Measurements from ENCODE around the gene PLCB1. TPM values are rescaled to one million over a fixed set of nuclear protein-coding genes. Genes with fewer than 3 reads are reported as not detected.

The PLCB1 gene
- total and polyA plus RNA-seq, 4 donors, result 1.6 to 43.8 (median 6.1) TPM

DNA sequence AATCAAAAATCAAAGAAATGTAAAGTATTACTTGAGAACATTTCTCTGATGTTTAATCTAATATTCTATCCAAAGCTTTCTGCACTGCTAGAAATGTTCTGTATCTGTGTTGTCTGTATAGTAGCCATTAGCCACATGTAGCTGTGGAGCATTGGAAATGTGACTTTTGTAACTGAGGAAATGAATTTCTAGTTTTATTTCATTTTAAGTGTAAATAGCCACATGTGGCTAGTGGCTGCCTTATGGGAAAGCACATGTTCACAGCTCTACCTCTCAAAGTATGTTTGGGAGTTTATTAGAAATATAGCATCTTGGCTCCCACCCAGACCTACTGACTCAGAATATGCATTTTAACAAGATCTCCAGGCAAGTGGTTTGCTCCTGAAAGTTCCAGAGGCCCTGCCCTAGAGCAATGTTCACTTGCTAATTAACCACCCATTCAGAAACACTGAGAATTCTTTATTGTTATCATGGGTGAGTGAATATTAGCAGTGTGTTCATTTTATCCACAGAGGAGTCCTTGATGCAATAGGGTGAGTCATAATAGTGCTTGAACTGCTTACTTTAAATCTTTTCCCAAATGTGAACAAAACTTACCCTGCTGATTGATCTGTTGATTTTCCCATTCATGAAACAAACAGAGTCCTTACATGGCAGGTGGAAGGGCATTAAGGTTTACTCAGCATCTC is 282.7 kb downstream of the PLCB1 start:
- no peaks in the 10 kb centered on the region for H3K27me3 ChIP-seq (ENCODE audit: control insufficient read depth in 3 of 3, insufficient read depth in 3 of 3, low read length in 2 of 3)
- H3K4me3 ChIP-seq, result no peak overlapping the region
- TF ChIP-seq, protein P1, sequence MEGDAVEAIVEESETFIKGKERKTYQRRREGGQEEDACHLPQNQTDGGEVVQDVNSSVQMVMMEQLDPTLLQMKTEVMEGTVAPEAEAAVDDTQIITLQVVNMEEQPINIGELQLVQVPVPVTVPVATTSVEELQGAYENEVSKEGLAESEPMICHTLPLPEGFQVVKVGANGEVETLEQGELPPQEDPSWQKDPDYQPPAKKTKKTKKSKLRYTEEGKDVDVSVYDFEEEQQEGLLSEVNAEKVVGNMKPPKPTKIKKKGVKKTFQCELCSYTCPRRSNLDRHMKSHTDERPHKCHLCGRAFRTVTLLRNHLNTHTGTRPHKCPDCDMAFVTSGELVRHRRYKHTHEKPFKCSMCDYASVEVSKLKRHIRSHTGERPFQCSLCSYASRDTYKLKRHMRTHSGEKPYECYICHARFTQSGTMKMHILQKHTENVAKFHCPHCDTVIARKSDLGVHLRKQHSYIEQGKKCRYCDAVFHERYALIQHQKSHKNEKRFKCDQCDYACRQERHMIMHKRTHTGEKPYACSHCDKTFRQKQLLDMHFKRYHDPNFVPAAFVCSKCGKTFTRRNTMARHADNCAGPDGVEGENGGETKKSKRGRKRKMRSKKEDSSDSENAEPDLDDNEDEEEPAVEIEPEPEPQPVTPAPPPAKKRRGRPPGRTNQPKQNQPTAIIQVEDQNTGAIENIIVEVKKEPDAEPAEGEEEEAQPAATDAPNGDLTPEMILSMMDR (IDR thresholded peaks at IDR 0.05; ENCODE audit: control extremely low read depth, extremely low read depth), result no peak
- DNase-seq, result no peak
- no peaks in the 10 kb centered on the region for H3K4me1 ChIP-seq (ENCODE audit: control insufficient read depth in 5 of 5, insufficient read depth in 5 of 5, low read length in 5 of 5)
- H3K9ac ChIP-seq (ENCODE audit: insufficient read depth in 1 of 2, low read length in 2 of 2), result no peak overlapping the region
- H3K36me3 ChIP-seq (ENCODE audit: control insufficient read depth in 4 of 4, insufficient read depth in 4 of 4, low read length in 4 of 4), result no peaks in the 10 kb centered on the region
- H3K9me3 ChIP-seq (ENCODE audit: control insufficient read depth in 4 of 4, insufficient read depth in 3 of 4, low read length in 3 of 4), result no peaks in the 10 kb centered on the region
- no peak for ATAC-seq (ENCODE audit: insufficient read depth, low FRiP score)
- no peak overlapping the region for H3K27ac ChIP-seq (ENCODE audit: low read depth in 1 of 2, low read length in 1 of 2)

DNA sequence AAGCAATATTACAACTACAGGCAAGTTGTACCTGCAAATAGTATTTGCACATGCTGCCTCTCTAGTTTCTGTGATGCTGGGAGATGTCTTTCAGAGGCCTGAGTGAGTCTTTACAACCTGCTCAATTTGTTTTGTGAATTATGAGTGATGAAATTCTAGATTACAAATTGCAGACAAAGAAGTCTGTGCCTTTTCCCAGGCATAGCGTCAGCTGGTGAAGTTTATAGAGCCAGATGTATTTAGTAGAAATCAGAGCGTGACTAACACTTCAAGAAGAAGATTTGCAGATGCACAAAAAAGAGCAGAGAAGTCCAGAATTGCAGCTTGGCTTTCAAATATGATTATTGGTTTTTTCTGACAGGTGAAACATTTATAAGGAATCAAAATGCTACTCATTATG is 289.9 kb downstream of the PLCB1 start:
- WGBS, 2 donors, result 87 to 90% methylated on average over 2 of the region's 2 CpGs
- no peak overlapping the region for H3K9ac ChIP-seq (ENCODE audit: insufficient read depth in 1 of 2, low read length in 2 of 2)
- no peaks in the 10 kb centered on the region for H3K27me3 ChIP-seq (ENCODE audit: control insufficient read depth in 3 of 3, insufficient read depth in 3 of 3, low read length in 2 of 3)
- H3K27ac ChIP-seq (ENCODE audit: low read depth in 1 of 2, low read length in 1 of 2), result no peak overlapping the region
- H3K36me3 ChIP-seq (ENCODE audit: control insufficient read depth in 4 of 4, insufficient read depth in 4 of 4, low read length in 4 of 4), result no peaks in the 10 kb centered on the region
- no peaks in the 10 kb centered on the region for H3K4me1 ChIP-seq (ENCODE audit: control insufficient read depth in 5 of 5, insufficient read depth in 5 of 5, low read length in 5 of 5)
- ATAC-seq (ENCODE audit: insufficient read depth, low FRiP score) (no peak), DNase-seq (no peak)
- no peak overlapping the region for H3K4me3 ChIP-seq
- no peaks in the 10 kb centered on the region for H3K9me3 ChIP-seq (ENCODE audit: control insufficient read depth in 4 of 4, insufficient read depth in 3 of 4, low read length in 3 of 4)
- TF ChIP-seq, protein P1 (IDR thresholded peaks at IDR 0.05; ENCODE audit: control extremely low read depth, extremely low read depth), result no peak

DNA sequence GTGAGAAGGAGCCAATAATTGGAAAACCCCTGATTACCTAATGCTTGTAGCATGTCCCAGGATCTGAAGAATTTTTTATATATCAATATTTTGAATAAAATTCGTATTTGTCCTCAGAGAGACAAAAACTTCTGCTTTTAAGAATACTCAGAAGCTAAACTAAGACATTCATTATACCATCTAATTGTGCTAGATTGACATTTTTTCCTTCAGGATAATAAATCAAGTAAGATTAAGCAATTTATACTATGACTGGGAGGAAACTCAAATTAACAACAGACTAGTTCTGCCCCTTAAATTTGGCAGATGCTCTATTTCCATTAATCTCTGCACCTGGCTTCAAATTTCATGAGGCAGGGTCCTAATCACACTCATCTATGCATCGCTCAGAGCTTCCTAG is 291.4 kb downstream of the PLCB1 start:
- no peaks in the 10 kb centered on the region for H3K36me3 ChIP-seq (ENCODE audit: control insufficient read depth in 4 of 4, insufficient read depth in 4 of 4, low read length in 4 of 4)
- TF ChIP-seq, protein P1 (IDR thresholded peaks at IDR 0.05; ENCODE audit: control extremely low read depth, extremely low read depth), result no peak
- no peak for ATAC-seq (ENCODE audit: insufficient read depth, low FRiP score)
- H3K9me3 ChIP-seq (ENCODE audit: control insufficient read depth in 4 of 4, insufficient read depth in 3 of 4, low read length in 3 of 4), result no peaks in the 10 kb centered on the region
- no peak overlapping the region for H3K9ac ChIP-seq (ENCODE audit: insufficient read depth in 1 of 2, low read length in 2 of 2)
- 84 to 90% methylated on average over 2 of the region's 2 CpGs for WGBS, 2 donors
- no peaks in the 10 kb centered on the region for H3K4me1 ChIP-seq (ENCODE audit: control insufficient read depth in 5 of 5, insufficient read depth in 5 of 5, low read length in 5 of 5)
- no peak overlapping the region for H3K4me3 ChIP-seq
- no peaks in the 10 kb centered on the region for H3K27me3 ChIP-seq (ENCODE audit: control insufficient read depth in 3 of 3, insufficient read depth in 3 of 3, low read length in 2 of 3)
- H3K27ac ChIP-seq (ENCODE audit: low read depth in 1 of 2, low read length in 1 of 2), result no peak overlapping the region
- no peak for DNase-seq

DNA sequence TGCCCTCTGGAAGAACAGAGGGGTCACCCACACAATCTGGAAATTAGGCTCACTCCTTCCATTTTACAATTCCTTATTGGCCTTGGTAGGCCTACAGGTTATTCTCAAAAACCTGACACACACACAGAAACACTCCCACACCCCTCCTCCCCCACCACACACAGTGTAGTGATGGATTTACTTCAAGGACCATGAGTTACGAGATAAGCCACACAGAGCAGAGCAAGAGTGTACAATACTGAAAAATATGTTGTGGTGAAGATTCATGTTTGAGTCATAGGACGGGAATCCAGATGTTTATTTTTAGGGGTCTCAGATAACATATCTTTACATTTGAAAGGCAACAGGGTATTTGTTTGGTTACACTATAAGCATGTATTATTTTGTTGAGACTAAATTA is 291.9 kb downstream of the PLCB1 start:
- WGBS, 2 donors, result 87 to 90% methylated on average over 2 of the region's 2 CpGs

More for the DNA sequence above, 291.9 kb downstream of the PLCB1 start:
- Histone ChIP-seq H3K9me3 (ENCODE audit: control insufficient read depth in 4 of 4, insufficient read depth in 3 of 4, low read length in 3 of 4) (no peaks in the 10 kb centered on the region), H3K4me3 (no peak overlapping the region), H3K9ac (ENCODE audit: insufficient read depth in 1 of 2, low read length in 2 of 2) (no peak overlapping the region), H3K27me3 (ENCODE audit: control insufficient read depth in 3 of 3, insufficient read depth in 3 of 3, low read length in 2 of 3) (no peaks in the 10 kb centered on the region), H3K4me1 (ENCODE audit: control insufficient read depth in 5 of 5, insufficient read depth in 5 of 5, low read length in 5 of 5) (no peaks in the 10 kb centered on the region), H3K27ac (ENCODE audit: low read depth in 1 of 2, low read length in 1 of 2) (no peak overlapping the region), H3K36me3 (ENCODE audit: control insufficient read depth in 4 of 4, insufficient read depth in 4 of 4, low read length in 4 of 4) (no peaks in the 10 kb centered on the region)
- DNase-seq (no peak), ATAC-seq (ENCODE audit: insufficient read depth, low FRiP score) (no peak)
- TF ChIP-seq, protein P1 (IDR thresholded peaks at IDR 0.05; ENCODE audit: control extremely low read depth, extremely low read depth), result no peak
